NB4 (cell line): Measurements from ENCODE around the gene SSBP4.

ENCODE experiments used
- DNase-seq: peaks from one replicate; pipeline ENCODE4 v3.0.0; 2010; ENCODE audit warnings: low read depth
- H3K4me3 ChIP-seq: one replicate; pipeline ENCODE4 v1.5.1; 2011; ENCODE audit warnings: mild to moderate bottlenecking, low read depth, low read length, moderate library complexity
- CTCF ChIP-seq: IDR thresholded peaks from one replicate; pipeline ENCODE4 v1.5.1; 2012; ENCODE audit warnings: low read depth, low read length
- MAX ChIP-seq: IDR thresholded peaks from 2 replicates; pipeline ENCODE4 v1.6.1; 2011; ENCODE audit warnings: low read depth, low read length
- MYC ChIP-seq: IDR thresholded peaks from 2 replicates; pipeline ENCODE4 v1.6.1; 2011; ENCODE audit warnings: low read depth, low read length
- POLR2A ChIP-seq: IDR thresholded peaks from 2 replicates; pipeline ENCODE4 v1.6.1; 2011; ENCODE audit warnings: mild to moderate bottlenecking; ENCODE audit not compliant: insufficient read length; ENCODE audit errors: extremely low read depth

The SSBP4 gene

GRCh38 chr19:18461471-18461870 lies 42.3 kb downstream of the SSBP4 start:
- no peak overlapping the region for H3K4me3 ChIP-seq
- TF ChIP-seq MYC (no peak), MAX (no peak), CTCF (no peak), POLR2A (no peak)
- no peak for DNase-seq

- TF ChIP-seq MYC (no peak), POLR2A (no peak), MAX (no peak), CTCF (no peak)
- no peak for DNase-seq
- H3K4me3 ChIP-seq, result no peak overlapping the region
These were observed 45.4 kb downstream of the SSBP4 start for GRCh38 chr19:18464646-18465045.

GRCh38 chr19:18465214-18465963 lies 46.2 kb downstream of the SSBP4 start:
- TF ChIP-seq MYC, result no peak
- TF ChIP-seq POLR2A, result no peak
- TF ChIP-seq MAX, result no peak
- no peak for TF ChIP-seq CTCF
- no peak overlapping the region for H3K4me3 ChIP-seq
- DNase-seq, result no peak

- DNase-seq, result no peak
- TF ChIP-seq POLR2A, result no peak
- no peak for TF ChIP-seq CTCF
- TF ChIP-seq MAX, result no peak
- TF ChIP-seq MYC, result no peak
- no peak overlapping the region for H3K4me3 ChIP-seq
These were observed 46.8 kb downstream of the SSBP4 start for GRCh38 chr19:18465964-18466339.

GRCh38 chr19:18466354-18466753 lies 47.2 kb downstream of the SSBP4 start:
- TF ChIP-seq POLR2A, result no peak
- no peak for TF ChIP-seq MYC
- no peak for TF ChIP-seq CTCF
- no peak for TF ChIP-seq MAX
- no peak overlapping the region for H3K4me3 ChIP-seq
- DNase-seq, result no peak
